ENCODE measurements around the gene MRFAP1L1. TPM values are rescaled to one million over a fixed set of nuclear protein-coding genes. Genes with fewer than 3 reads are reported as not detected.

MRFAP1L1 gene
- total and polyA plus RNA-seq, 11 donors = 38.2 to 77.2 (median 43.9) TPM

- peak within 1 kb of the TSS in 3 of 12 donors; percentile 11 to 90 (median 37) for H3K27ac ChIP-seq
- no peaks in the 10 kb centered on the region for H3K9me3 ChIP-seq
- DNase-seq (no peak), ATAC-seq (no peak)
- H3K27me3 ChIP-seq = no peaks in the 10 kb centered on the region
- intact Hi-C loops (cut with DNase I) = no loop called here
- TF ChIP-seq, protein P1, sequence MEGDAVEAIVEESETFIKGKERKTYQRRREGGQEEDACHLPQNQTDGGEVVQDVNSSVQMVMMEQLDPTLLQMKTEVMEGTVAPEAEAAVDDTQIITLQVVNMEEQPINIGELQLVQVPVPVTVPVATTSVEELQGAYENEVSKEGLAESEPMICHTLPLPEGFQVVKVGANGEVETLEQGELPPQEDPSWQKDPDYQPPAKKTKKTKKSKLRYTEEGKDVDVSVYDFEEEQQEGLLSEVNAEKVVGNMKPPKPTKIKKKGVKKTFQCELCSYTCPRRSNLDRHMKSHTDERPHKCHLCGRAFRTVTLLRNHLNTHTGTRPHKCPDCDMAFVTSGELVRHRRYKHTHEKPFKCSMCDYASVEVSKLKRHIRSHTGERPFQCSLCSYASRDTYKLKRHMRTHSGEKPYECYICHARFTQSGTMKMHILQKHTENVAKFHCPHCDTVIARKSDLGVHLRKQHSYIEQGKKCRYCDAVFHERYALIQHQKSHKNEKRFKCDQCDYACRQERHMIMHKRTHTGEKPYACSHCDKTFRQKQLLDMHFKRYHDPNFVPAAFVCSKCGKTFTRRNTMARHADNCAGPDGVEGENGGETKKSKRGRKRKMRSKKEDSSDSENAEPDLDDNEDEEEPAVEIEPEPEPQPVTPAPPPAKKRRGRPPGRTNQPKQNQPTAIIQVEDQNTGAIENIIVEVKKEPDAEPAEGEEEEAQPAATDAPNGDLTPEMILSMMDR (IDR thresholded peaks at IDR 0.05) = no peak
- no peak for TF ChIP-seq POLR2A (IDR thresholded peaks at IDR 0.05)
- peak within 1 kb of the TSS in 1 of 12 donors; percentile 10 for H3K4me3 ChIP-seq
- H3K4me1 ChIP-seq = peaks cover 0 to 62% (median 17%) of the 10 kb centered on the region in 12 donors
- H3K36me3 ChIP-seq = no peaks in the 10 kb centered on the region
- 81 to 84% (median 83%) methylated on average over 29 of the region's 29 CpGs for WGBS, 4 donors
These were observed 16.2 kb downstream of the MRFAP1L1 start, which contains the start of gene S100P for GRCh38 chr4:6693231-6694176. S100P (plus strand) TSS chr4:6693878; CDS start chr4:6693933, 55 bp downstream.

- peak overlapping the region in 1 of 12 donors; percentile 37 for H3K27ac ChIP-seq
- H3K27me3 ChIP-seq = no peaks in the 10 kb centered on the region
- H3K4me1 ChIP-seq = peaks cover 0 to 69% (median 17%) of the 10 kb centered on the region in 12 donors
- no peak for DNase-seq
- ATAC-seq = no peak
- 72 to 85% (median 74%) methylated on average over 3 of the region's 3 CpGs for WGBS, 4 donors
- H3K36me3 ChIP-seq = no peaks in the 10 kb centered on the region
- no peaks in the 10 kb centered on the region for H3K9me3 ChIP-seq
- TF ChIP-seq, protein P1 (IDR thresholded peaks at IDR 0.05) = no peak
- TF ChIP-seq POLR2A (IDR thresholded peaks at IDR 0.05) = no peak
- no peak overlapping the region for H3K4me3 ChIP-seq
- intact Hi-C loops (cut with DNase I) = no loop called here
These were observed 16.9 kb downstream of the MRFAP1L1 start for GRCh38 chr4:6692806-6693205.

GRCh38 chr4:6692379-6692778, 17.3 kb downstream of the MRFAP1L1 start:
- no peaks in the 10 kb centered on the region for H3K36me3 ChIP-seq
- H3K4me3 ChIP-seq = no peak overlapping the region
- 82 to 96% (median 91%) methylated on average over 7 to 8 of the region's 8 CpGs for WGBS, 4 donors
- intact Hi-C loops (cut with DNase I) = no loop called here
- no peak for TF ChIP-seq POLR2A (IDR thresholded peaks at IDR 0.05)
- TF ChIP-seq, protein P1 (IDR thresholded peaks at IDR 0.05) = no peak
- DNase-seq (no peak), ATAC-seq (no peak)
- peak overlapping the region in 1 of 12 donors; percentile 37 for H3K27ac ChIP-seq
- peaks cover 0 to 69% (median 17%) of the 10 kb centered on the region in 12 donors for H3K4me1 ChIP-seq
- H3K27me3 ChIP-seq = no peaks in the 10 kb centered on the region
- H3K9me3 ChIP-seq = no peaks in the 10 kb centered on the region

- no peak for TF ChIP-seq POLR2A (IDR thresholded peaks at IDR 0.05)
- TF ChIP-seq, protein P1 (IDR thresholded peaks at IDR 0.05) = no peak
- Histone ChIP-seq H3K9me3 (no peaks in the 10 kb centered on the region), H3K4me1 (peaks cover 0 to 41% (median 3%) of the 10 kb centered on the region in 12 donors), H3K36me3 (no peaks in the 10 kb centered on the region), H3K27me3 (no peaks in the 10 kb centered on the region), H3K27ac (peak overlapping the region in 2 of 12 donors; percentile 34 to 81), H3K4me3 (peak overlapping the region in 3 of 12 donors; percentile 1 to 43 (median 26))
- ATAC-seq (no peak), DNase-seq (no peak)
- intact Hi-C loops (cut with DNase I) = no loop called here
- 76 to 93% (median 89%) methylated on average over 2 to 15 of the region's 15 CpGs for WGBS, 4 donors
These were observed 20.1 kb downstream of the MRFAP1L1 start for GRCh38 chr4:6689506-6689960.

Measured in heart left ventricle (tissue), 16 donors.